Gastrocnemius medialis (tissue), 4 donors: ENCODE measurements around the gene CPA5.

Source experiments
- CTCF ChIP-seq, 5 experiments: fragments of 450-650 bp in 3 of 5; fragments of 200-600 bp in 2 of 5; sonication (generic) in 2 of 5; IDR thresholded peaks in 4 of 5; conservative IDR thresholded peaks in 1 of 5; 1 replicate in 4 of 5; 2 replicates in 1 of 5; pipeline ENCODE4 v1.5.1; 2016 to 2019; ENCODE audit warnings: antibody characterized with exemption in 5 of 5, mild to moderate bottlenecking in 3 of 5, moderate library complexity in 3 of 5
- POLR2A ChIP-seq, 2 donors: fragments of 450-650 bp; IDR thresholded peaks; one replicate each; pipeline ENCODE4 v1.6.1; 2017; ENCODE audit warnings: antibody characterized with exemption in 2 of 2, mild to moderate bottlenecking in 2 of 2, moderate library complexity in 2 of 2

GRCh38 chr7:130386876-130387275 is 42.3 kb downstream of the CPA5 start:
- TF ChIP-seq CTCF (IDR thresholded peaks at IDR 0.05 in 4 of 5, conservative IDR thresholded peaks at IDR 0.05 in 1 of 5) (no peak), POLR2A (IDR thresholded peaks at IDR 0.05) (no peak)
